Measurements from ENCODE around the gene KCNJ13.

Gene KCNJ13

GRCh38 chr2:232787806-232788205, 11.4 kb upstream of the KCNJ13 start:
- Histone ChIP-seq H3K4me3 (ENCODE audit: control insufficient read depth in 1 of 7, extremely low read depth in 1 of 7, insufficient read depth in 4 of 7, low read depth in 2 of 7, low read length in 6 of 7) (no peak overlapping the region), H3K36me3 (ENCODE audit: control insufficient read depth in 4 of 4, insufficient read depth in 4 of 4, low read length in 3 of 4) (peaks cover 13 to 65% (median 40%) of the 10 kb centered on the region in 4 experiments), H3K27ac (ENCODE audit: insufficient read depth in 1 of 2, low read depth in 1 of 2, low read length in 2 of 2, poor library complexity in 1 of 2, severe bottlenecking in 2 of 2) (no peak overlapping the region), H3K27me3 (replicated peaks in 2 of 5; ENCODE audit: control insufficient read depth in 4 of 5, insufficient read depth in 5 of 5, low read length in 4 of 5) (no peaks in the 10 kb centered on the region), H3K9me3 (ENCODE audit: control extremely low read depth in 1 of 5, control insufficient read depth in 4 of 5, insufficient read depth in 2 of 5, low read depth in 1 of 5, low read length in 4 of 5) (no peaks in the 10 kb centered on the region), H3K4me1 (ENCODE audit: control extremely low read depth in 1 of 4, control insufficient read depth in 4 of 4, insufficient read depth in 4 of 4, low read length in 3 of 4) (no peaks in the 10 kb centered on the region)
- DNase-seq: no peak
- ChIA-PET CTCF (no interaction called here), POLR2A (no interaction called here)

- ChIA-PET CTCF (interaction anchor here (0.6 kb wide), 1 partner anchor 119 kb away, joined by 3 read pairs; no protein-coding TSS in a partner anchor), POLR2A (no interaction called here)
- DNase-seq: no peak
- H3K36me3 ChIP-seq (ENCODE audit: control insufficient read depth in 4 of 4, insufficient read depth in 4 of 4, low read length in 3 of 4): peaks cover 8 to 33% (median 15%) of the 10 kb centered on the region in 4 experiments
- H3K9me3 ChIP-seq (ENCODE audit: control extremely low read depth in 1 of 5, control insufficient read depth in 4 of 5, insufficient read depth in 2 of 5, low read depth in 1 of 5, low read length in 4 of 5): no peaks in the 10 kb centered on the region
- H3K4me1 ChIP-seq (ENCODE audit: control extremely low read depth in 1 of 4, control insufficient read depth in 4 of 4, insufficient read depth in 4 of 4, low read length in 3 of 4): no peaks in the 10 kb centered on the region
- H3K27ac ChIP-seq (ENCODE audit: insufficient read depth in 1 of 2, low read depth in 1 of 2, low read length in 2 of 2, poor library complexity in 1 of 2, severe bottlenecking in 2 of 2): no peak overlapping the region
- H3K4me3 ChIP-seq (ENCODE audit: control insufficient read depth in 1 of 7, extremely low read depth in 1 of 7, insufficient read depth in 4 of 7, low read depth in 2 of 7, low read length in 6 of 7): no peak overlapping the region
- no peaks in the 10 kb centered on the region for H3K27me3 ChIP-seq (replicated peaks in 2 of 5; ENCODE audit: control insufficient read depth in 4 of 5, insufficient read depth in 5 of 5, low read length in 4 of 5)
Measured at GRCh38 chr2:232783278-232783677, 6.9 kb upstream of the KCNJ13 start.

GRCh38 chr2:232781765-232782164, 5.4 kb upstream of the KCNJ13 start:
- ChIA-PET CTCF (no interaction called here), POLR2A (no interaction called here)
- no peaks in the 10 kb centered on the region for H3K27me3 ChIP-seq (replicated peaks in 2 of 5; ENCODE audit: control insufficient read depth in 4 of 5, insufficient read depth in 5 of 5, low read length in 4 of 5)
- H3K9me3 ChIP-seq (ENCODE audit: control extremely low read depth in 1 of 5, control insufficient read depth in 4 of 5, insufficient read depth in 2 of 5, low read depth in 1 of 5, low read length in 4 of 5): no peaks in the 10 kb centered on the region
- no peak overlapping the region for H3K27ac ChIP-seq (ENCODE audit: insufficient read depth in 1 of 2, low read depth in 1 of 2, low read length in 2 of 2, poor library complexity in 1 of 2, severe bottlenecking in 2 of 2)
- peak; percentile 23 to 80 (median 76) for DNase-seq
- no peak overlapping the region for H3K4me3 ChIP-seq (ENCODE audit: control insufficient read depth in 1 of 7, extremely low read depth in 1 of 7, insufficient read depth in 4 of 7, low read depth in 2 of 7, low read length in 6 of 7)
- H3K4me1 ChIP-seq (ENCODE audit: control extremely low read depth in 1 of 4, control insufficient read depth in 4 of 4, insufficient read depth in 4 of 4, low read length in 3 of 4): no peaks in the 10 kb centered on the region
- H3K36me3 ChIP-seq (ENCODE audit: control insufficient read depth in 4 of 4, insufficient read depth in 4 of 4, low read length in 3 of 4): peaks cover 8 to 21% (median 10%) of the 10 kb centered on the region in 4 experiments

- ChIA-PET CTCF (interaction anchor here (0.9 kb wide), 1 partner anchor 33 kb away, joined by 3 read pairs; no protein-coding TSS in a partner anchor), POLR2A (no interaction called here)
- H3K9me3 ChIP-seq (ENCODE audit: control extremely low read depth in 1 of 5, control insufficient read depth in 4 of 5, insufficient read depth in 2 of 5, low read depth in 1 of 5, low read length in 4 of 5): no peaks in the 10 kb centered on the region
- peaks cover 6 to 19% (median 10%) of the 10 kb centered on the region in 4 experiments for H3K36me3 ChIP-seq (ENCODE audit: control insufficient read depth in 4 of 4, insufficient read depth in 4 of 4, low read length in 3 of 4)
- H3K27ac ChIP-seq (ENCODE audit: insufficient read depth in 1 of 2, low read depth in 1 of 2, low read length in 2 of 2, poor library complexity in 1 of 2, severe bottlenecking in 2 of 2): no peak overlapping the region
- H3K4me1 ChIP-seq (ENCODE audit: control extremely low read depth in 1 of 4, control insufficient read depth in 4 of 4, insufficient read depth in 4 of 4, low read length in 3 of 4): no peaks in the 10 kb centered on the region
- H3K4me3 ChIP-seq (ENCODE audit: control insufficient read depth in 1 of 7, extremely low read depth in 1 of 7, insufficient read depth in 4 of 7, low read depth in 2 of 7, low read length in 6 of 7): no peak overlapping the region
- H3K27me3 ChIP-seq (replicated peaks in 2 of 5; ENCODE audit: control insufficient read depth in 4 of 5, insufficient read depth in 5 of 5, low read length in 4 of 5): no peaks in the 10 kb centered on the region
- WGBS (ENCODE audit: insufficient coverage): no CpG with 5 or more reads among the region's 1 CpG
- DNase-seq: no peak
Measured at GRCh38 chr2:232779934-232780333, 3.6 kb upstream of the KCNJ13 start.

GRCh38 chr2:232779465-232779864, 3.1 kb upstream of the KCNJ13 start:
- CTCF ChIA-PET: interaction anchor here (0.9 kb wide), 1 partner anchor 34 kb away, joined by 3 read pairs; no protein-coding TSS in a partner anchor
- Histone ChIP-seq H3K4me1 (ENCODE audit: control extremely low read depth in 1 of 4, control insufficient read depth in 4 of 4, insufficient read depth in 4 of 4, low read length in 3 of 4) (no peaks in the 10 kb centered on the region), H3K36me3 (ENCODE audit: control insufficient read depth in 4 of 4, insufficient read depth in 4 of 4, low read length in 3 of 4) (peaks cover 4 to 20% (median 9%) of the 10 kb centered on the region in 4 experiments), H3K27ac (ENCODE audit: insufficient read depth in 1 of 2, low read depth in 1 of 2, low read length in 2 of 2, poor library complexity in 1 of 2, severe bottlenecking in 2 of 2) (no peak overlapping the region), H3K27me3 (replicated peaks in 2 of 5; ENCODE audit: control insufficient read depth in 4 of 5, insufficient read depth in 5 of 5, low read length in 4 of 5) (no peaks in the 10 kb centered on the region), H3K9me3 (ENCODE audit: control extremely low read depth in 1 of 5, control insufficient read depth in 4 of 5, insufficient read depth in 2 of 5, low read depth in 1 of 5, low read length in 4 of 5) (no peaks in the 10 kb centered on the region), H3K4me3 (ENCODE audit: control insufficient read depth in 1 of 7, extremely low read depth in 1 of 7, insufficient read depth in 4 of 7, low read depth in 2 of 7, low read length in 6 of 7) (no peak overlapping the region)
- POLR2A ChIA-PET: no interaction called here
- no peak for DNase-seq
- 100% methylated on average over 3 of the region's 3 CpGs for WGBS (ENCODE audit: insufficient coverage)

DNA sequence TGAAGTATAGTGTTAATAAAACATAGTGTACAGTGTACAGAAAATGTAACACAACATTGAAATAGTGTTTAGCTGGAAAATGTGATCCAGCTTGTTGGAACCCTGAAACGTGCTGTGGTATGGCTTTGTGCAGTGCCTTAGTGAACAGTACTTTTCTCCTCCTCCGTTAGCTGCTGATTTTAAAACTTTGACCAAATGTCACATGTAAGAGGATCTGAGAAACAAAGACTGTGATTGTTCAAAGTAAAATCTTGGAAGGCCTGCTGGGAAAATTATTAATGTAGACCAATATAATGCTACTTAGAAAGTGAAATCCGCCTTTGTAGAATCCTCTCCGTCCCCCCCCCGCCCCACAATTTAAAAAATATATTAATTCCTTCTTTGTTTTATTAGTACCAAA, 911 bp upstream of the KCNJ13 start:
- POLR2A ChIA-PET: no interaction called here
- Histone ChIP-seq H3K27ac (ENCODE audit: insufficient read depth in 1 of 2, low read depth in 1 of 2, low read length in 2 of 2, poor library complexity in 1 of 2, severe bottlenecking in 2 of 2) (no peak overlapping the region), H3K9me3 (ENCODE audit: control extremely low read depth in 1 of 5, control insufficient read depth in 4 of 5, insufficient read depth in 2 of 5, low read depth in 1 of 5, low read length in 4 of 5) (no peaks in the 10 kb centered on the region)

DNA sequence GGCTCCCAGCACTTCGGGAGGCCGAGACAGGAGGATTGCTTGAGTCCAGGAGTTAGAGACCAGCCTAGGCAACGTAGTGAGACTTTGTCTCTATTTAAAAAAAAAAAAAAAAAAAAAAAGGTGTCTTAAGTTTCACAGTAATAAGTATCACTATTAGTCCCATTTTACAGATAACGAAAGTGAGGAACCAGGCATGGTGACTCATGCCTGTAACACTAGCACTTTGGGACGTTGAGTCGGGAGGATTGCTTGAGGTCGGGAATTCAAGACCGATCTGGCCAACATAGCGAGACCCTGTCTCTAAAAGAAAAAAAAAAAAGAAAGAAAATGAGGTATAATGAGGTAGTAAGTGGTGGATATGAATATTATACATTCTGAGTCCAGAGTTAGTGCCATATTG, 2.5 kb downstream of the KCNJ13 start:
- no peak for DNase-seq
- Histone ChIP-seq H3K27ac (ENCODE audit: insufficient read depth in 1 of 2, low read depth in 1 of 2, low read length in 2 of 2, poor library complexity in 1 of 2, severe bottlenecking in 2 of 2) (no peak overlapping the region), H3K36me3 (ENCODE audit: control insufficient read depth in 4 of 4, insufficient read depth in 4 of 4, low read length in 3 of 4) (peaks cover 11 to 36% (median 20%) of the 10 kb centered on the region in 4 experiments), H3K4me3 (ENCODE audit: control insufficient read depth in 1 of 7, extremely low read depth in 1 of 7, insufficient read depth in 4 of 7, low read depth in 2 of 7, low read length in 6 of 7) (no peak overlapping the region), H3K27me3 (replicated peaks in 2 of 5; ENCODE audit: control insufficient read depth in 4 of 5, insufficient read depth in 5 of 5, low read length in 4 of 5) (no peaks in the 10 kb centered on the region), H3K4me1 (ENCODE audit: control extremely low read depth in 1 of 4, control insufficient read depth in 4 of 4, insufficient read depth in 4 of 4, low read length in 3 of 4) (no peaks in the 10 kb centered on the region), H3K9me3 (ENCODE audit: control extremely low read depth in 1 of 5, control insufficient read depth in 4 of 5, insufficient read depth in 2 of 5, low read depth in 1 of 5, low read length in 4 of 5) (no peaks in the 10 kb centered on the region)
- 100% methylated on average over 6 of the region's 9 CpGs for WGBS (ENCODE audit: insufficient coverage)
- ChIA-PET CTCF (no interaction called here), POLR2A (no interaction called here)

More for the DNA sequence above, 911 bp upstream of the KCNJ13 start:
- no peak overlapping the region for H3K4me3 ChIP-seq (ENCODE audit: control insufficient read depth in 1 of 7, extremely low read depth in 1 of 7, insufficient read depth in 4 of 7, low read depth in 2 of 7, low read length in 6 of 7)
- WGBS (ENCODE audit: insufficient coverage): 100% methylated on average over 1 of the region's 5 CpGs
- H3K4me1 ChIP-seq (ENCODE audit: control extremely low read depth in 1 of 4, control insufficient read depth in 4 of 4, insufficient read depth in 4 of 4, low read length in 3 of 4): no peaks in the 10 kb centered on the region
- peaks cover 3 to 32% (median 13%) of the 10 kb centered on the region in 4 experiments for H3K36me3 ChIP-seq (ENCODE audit: control insufficient read depth in 4 of 4, insufficient read depth in 4 of 4, low read length in 3 of 4)
- DNase-seq: no peak
- no peaks in the 10 kb centered on the region for H3K27me3 ChIP-seq (replicated peaks in 2 of 5; ENCODE audit: control insufficient read depth in 4 of 5, insufficient read depth in 5 of 5, low read length in 4 of 5)
- CTCF ChIA-PET: interaction anchor here (0.9 kb wide), 1 partner anchor 27 kb away, joined by 3 read pairs; no protein-coding TSS in a partner anchor

Data from common myeloid progenitor, CD34-positive (primary cell).